ENCODE data around the gene HOXA1.
"Not testable (repeated sequence)": the region's sequence is repeated elsewhere in the genome, so short reads cannot be mapped to it uniquely, and the experiment has no call there.

Gene HOXA1

GRCh38 chr7:27048438-27048837, 47.4 kb downstream of the HOXA1 start:
- no peak for TF ChIP-seq CTCF (conservative IDR thresholded peaks at IDR 0.05)

GRCh38 chr7:27046854-27047549, 48.8 kb downstream of the HOXA1 start:
- H3K27ac ChIP-seq = no peak overlapping the region
- TF ChIP-seq CTCF (conservative IDR thresholded peaks at IDR 0.05) = no peak

More at GRCh38 chr7:27048438-27048837, 47.4 kb downstream of the HOXA1 start:
- no peak overlapping the region for H3K27ac ChIP-seq

- H3K27ac ChIP-seq = not testable (repeated sequence)
Observed at GRCh38 chr7:27045972-27046371, 49.8 kb downstream of the HOXA1 start.

- H3K27ac ChIP-seq = not testable (repeated sequence)
Observed at GRCh38 chr7:27045066-27045465, 50.7 kb downstream of the HOXA1 start.
